ENCODE results near the gene ELOA2.

GRCh38 chr18:47035156-47035671 lies at the start of gene ELOA2:
- TF ChIP-seq CTCF (IDR thresholded peaks at IDR 0.05) (no peak), POLR2A (IDR thresholded peaks at IDR 0.05) (no peak), POLR2AphosphoS5 (IDR thresholded peaks at IDR 0.05) (no peak), EP300 (IDR thresholded peaks at IDR 0.05) (no peak)
